Fibroblast of the aortic adventitia (primary cell): ENCODE measurements around the gene NOP9. TPM values are rescaled to one million over a fixed set of nuclear protein-coding genes. Genes with fewer than 3 reads are reported as not detected.

Source experiments
- DNase-seq: peaks from one replicate; pipeline ENCODE4 v3.0.0-alpha.2; 2010; ENCODE audit warnings: low read depth
- H3K4me3 ChIP-seq: 2 replicates; pipeline ENCODE4 v1.5.1; 2011; ENCODE audit warnings: low read depth, mild to moderate bottlenecking, control low read depth, low read length, moderate library complexity
- total RNA-seq: library from RNA; depleted of rRNA; stranded (reverse); fragments of >200 nt; gene quantifications from 2 replicates; pipeline ENCODE4 v1.2.3, GENCODE V29; 2012; ENCODE audit warnings: low replicate concordance
- TF ChIP-seq, protein P1 (sequence below): IDR thresholded peaks from 2 replicates; pipeline ENCODE4 v1.5.1; 2011; ENCODE audit warnings: mild to moderate bottlenecking, low read length, control low read depth, inconsistent platforms; ENCODE audit not compliant: insufficient read depth

Gene NOP9
- total RNA-seq, 1 donor: 19.6 TPM

- peak; percentile 55 for DNase-seq
- TF ChIP-seq, protein P1, sequence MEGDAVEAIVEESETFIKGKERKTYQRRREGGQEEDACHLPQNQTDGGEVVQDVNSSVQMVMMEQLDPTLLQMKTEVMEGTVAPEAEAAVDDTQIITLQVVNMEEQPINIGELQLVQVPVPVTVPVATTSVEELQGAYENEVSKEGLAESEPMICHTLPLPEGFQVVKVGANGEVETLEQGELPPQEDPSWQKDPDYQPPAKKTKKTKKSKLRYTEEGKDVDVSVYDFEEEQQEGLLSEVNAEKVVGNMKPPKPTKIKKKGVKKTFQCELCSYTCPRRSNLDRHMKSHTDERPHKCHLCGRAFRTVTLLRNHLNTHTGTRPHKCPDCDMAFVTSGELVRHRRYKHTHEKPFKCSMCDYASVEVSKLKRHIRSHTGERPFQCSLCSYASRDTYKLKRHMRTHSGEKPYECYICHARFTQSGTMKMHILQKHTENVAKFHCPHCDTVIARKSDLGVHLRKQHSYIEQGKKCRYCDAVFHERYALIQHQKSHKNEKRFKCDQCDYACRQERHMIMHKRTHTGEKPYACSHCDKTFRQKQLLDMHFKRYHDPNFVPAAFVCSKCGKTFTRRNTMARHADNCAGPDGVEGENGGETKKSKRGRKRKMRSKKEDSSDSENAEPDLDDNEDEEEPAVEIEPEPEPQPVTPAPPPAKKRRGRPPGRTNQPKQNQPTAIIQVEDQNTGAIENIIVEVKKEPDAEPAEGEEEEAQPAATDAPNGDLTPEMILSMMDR: no peak
- H3K4me3 ChIP-seq: peak overlapping the region; percentile 99
These were observed 777 bp upstream of the NOP9 start for GRCh38 chr14:24298892-24299254.

- TF ChIP-seq, protein P1: no peak
- no peak for DNase-seq
- peak overlapping the region; percentile 99 for H3K4me3 ChIP-seq
These were observed 803 bp downstream of the NOP9 start for GRCh38 chr14:24300326-24300980.

DNA sequence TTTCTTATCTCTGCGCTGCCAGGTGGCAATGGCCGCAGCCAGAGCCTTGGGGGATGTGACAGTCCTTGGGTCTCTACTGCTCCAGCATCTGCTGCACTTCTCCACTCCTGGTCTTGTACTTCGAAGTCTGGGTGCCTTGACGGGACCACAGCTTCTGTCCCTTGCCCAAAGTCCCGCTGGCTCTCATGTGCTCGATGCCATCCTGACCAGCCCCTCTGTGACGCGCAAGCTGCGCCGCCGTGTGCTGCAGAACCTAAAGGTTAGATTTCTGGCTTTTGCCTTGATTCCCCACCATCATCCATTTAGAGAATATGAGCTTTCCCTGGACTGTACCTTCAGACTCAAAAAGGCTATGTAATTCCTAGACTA, 4.4 kb downstream of the NOP9 start:
- TF ChIP-seq, protein P1: no peak
- no peak for DNase-seq
- H3K4me3 ChIP-seq: no peak overlapping the region

DNA sequence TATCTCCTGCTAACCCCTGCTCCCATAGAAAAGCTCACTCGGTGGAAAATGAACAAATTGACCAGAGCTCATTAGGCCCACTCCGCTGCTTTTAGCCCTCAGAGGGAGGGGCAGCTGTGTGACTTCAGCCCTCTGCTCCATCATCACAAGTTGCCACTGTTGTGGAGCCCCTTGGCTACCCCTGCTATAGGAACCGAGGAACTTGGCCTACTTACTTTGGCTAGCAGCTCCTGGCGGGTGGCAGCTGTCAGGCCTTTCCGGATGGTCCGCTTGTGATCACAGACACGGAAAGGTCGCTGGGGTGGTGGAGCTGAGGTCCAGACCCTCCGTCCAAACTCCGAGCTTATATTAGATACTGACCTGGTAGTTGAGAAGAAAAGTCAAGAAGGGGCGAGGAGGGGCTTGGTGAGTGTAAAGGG, 7.5 kb downstream of the NOP9 start:
- no peak overlapping the region for H3K4me3 ChIP-seq
- TF ChIP-seq, protein P1: no peak
- DNase-seq: no peak

- DNase-seq: peak; percentile 62
- H3K4me3 ChIP-seq: no peak within 1 kb of the TSS
- TF ChIP-seq, protein P1: peak; percentile 97
These were observed 8.1 kb downstream of the NOP9 start, which contains the start of gene CIDEB for GRCh38 chr14:24307575-24308341. Gene CIDEB (minus strand): TSS chr14:24307977. CDS start chr14:24307858, 119 bp downstream.

- H3K4me3 ChIP-seq: no peak overlapping the region
- TF ChIP-seq, protein P1: no peak
- no peak for DNase-seq
These were observed 8.9 kb downstream of the NOP9 start for GRCh38 chr14:24308342-24309124.
